Left ventricle myocardium inferior (tissue), 1 donor: ENCODE measurements around the gene B3GAT1. TPM values are rescaled to one million over a fixed set of nuclear protein-coding genes. Genes with fewer than 3 reads are reported as not detected.
"Not testable (repeated sequence)": the region's sequence is repeated elsewhere in the genome, so short reads cannot be mapped to it uniquely, and the experiment has no call there.

Source experiments
- DNase-seq: peaks from one replicate; pipeline ENCODE4 v3.0.0-alpha.2; 2020
- H3K27ac ChIP-seq: fragments of 200-600 bp; replicated peaks from 2 replicates; pipeline ENCODE4 v1.8.0; 2021
- H3K27me3 ChIP-seq: fragments of 200-600 bp; 2 replicates; pipeline ENCODE4 v1.8.0; 2021; ENCODE audit warnings: low read depth
- H3K36me3 ChIP-seq: fragments of 200-600 bp; 2 replicates; pipeline ENCODE4 v1.8.0; 2021
- H3K4me1 ChIP-seq: fragments of 200-600 bp; 2 replicates; pipeline ENCODE4 v1.8.0; 2021
- H3K4me3 ChIP-seq: fragments of 200-600 bp; 2 replicates; pipeline ENCODE4 v1.8.0; 2021; ENCODE audit warnings: mild to moderate bottlenecking, moderate library complexity
- H3K9me3 ChIP-seq: fragments of 200-600 bp; replicated peaks from 2 replicates; pipeline ENCODE4 v1.8.0; 2021
- CTCF ChIP-seq: fragments of 200-600 bp; IDR thresholded peaks from 2 replicates; pipeline ENCODE4 v1.8.0; 2021; ENCODE audit warnings: antibody characterized with exemption, mild to moderate bottlenecking, borderline replicate concordance
- intact Hi-C: fragments of 100-400 bp; cut with micrococcal nuclease; formaldehyde crosslinking; loops from one replicate; pipeline ENCODE4 v1.11.0; 2022
- total RNA-seq: library from RNA; stranded (reverse); fragmentation: NEBNext Ultra II Directional; extraction: Animal tissue kit (Norgen Biotek cat#: 25700); gene quantifications from one replicate; pipeline ENCODE4 v1.2.1, GENCODE V29; 2021
- donor health status: DM: no; HTN: yes; CAD: no; lungs with severe emphysema.

Gene B3GAT1
- total RNA-seq, 1 donor from 2014 or later = 0.08 TPM

- intact Hi-C loops = no loop called here
- peaks cover 67% of the 10 kb centered on the region for H3K27me3 ChIP-seq
- H3K9me3 ChIP-seq = no peaks in the 10 kb centered on the region
- no peaks in the 10 kb centered on the region for H3K36me3 ChIP-seq
- H3K27ac ChIP-seq = no peak overlapping the region
- H3K4me1 ChIP-seq = no peaks in the 10 kb centered on the region
- TF ChIP-seq CTCF = no peak
- H3K4me3 ChIP-seq = no peak overlapping the region
- DNase-seq = no peak
Observed at GRCh38 chr11:134346976-134347350, 65.1 kb downstream of the B3GAT1 start.

- Histone ChIP-seq H3K9me3 (no peaks in the 10 kb centered on the region), H3K36me3 (no peaks in the 10 kb centered on the region), H3K4me1 (no peaks in the 10 kb centered on the region), H3K4me3 (no peak overlapping the region), H3K27me3 (peaks cover 73% of the 10 kb centered on the region), H3K27ac (no peak overlapping the region)
- DNase-seq = no peak
- intact Hi-C loops = no loop called here
- no peak for TF ChIP-seq CTCF
Observed at GRCh38 chr11:134346101-134346975, 65.7 kb downstream of the B3GAT1 start.

GRCh38 chr11:134345237-134345550, 66.8 kb downstream of the B3GAT1 start:
- DNase-seq = no peak
- no peaks in the 10 kb centered on the region for H3K4me1 ChIP-seq
- peaks cover 73% of the 10 kb centered on the region for H3K27me3 ChIP-seq
- H3K36me3 ChIP-seq = no peaks in the 10 kb centered on the region
- no peak overlapping the region for H3K27ac ChIP-seq
- H3K9me3 ChIP-seq = no peaks in the 10 kb centered on the region
- intact Hi-C loops = no loop called here
- no peak overlapping the region for H3K4me3 ChIP-seq
- no peak for TF ChIP-seq CTCF

- H3K9me3 ChIP-seq, H3K36me3 ChIP-seq, intact Hi-C loops, H3K27ac ChIP-seq, H3K4me3 ChIP-seq, DNase-seq, H3K4me1 ChIP-seq: not testable (repeated sequence)
- H3K27me3 ChIP-seq = peaks cover 68% of the 10 kb centered on the region
Observed at GRCh38 chr11:134344497-134345236, 67.4 kb downstream of the B3GAT1 start.

GRCh38 chr11:134343646-134344045, 68.4 kb downstream of the B3GAT1 start:
- H3K27me3 ChIP-seq = peaks cover 67% of the 10 kb centered on the region
- no peaks in the 10 kb centered on the region for H3K4me1 ChIP-seq
- H3K36me3 ChIP-seq = no peaks in the 10 kb centered on the region
- H3K4me3 ChIP-seq = no peak overlapping the region
- intact Hi-C loops = no loop called here
- no peak overlapping the region for H3K27ac ChIP-seq
- no peak for DNase-seq
- no peak for TF ChIP-seq CTCF
- no peaks in the 10 kb centered on the region for H3K9me3 ChIP-seq
